Nephron progenitor cell (in vitro differentiated cells): ENCODE data around the gene NR2E1.
A peak's percentile ranks its signal among the peaks of the same experiment; 100 is the strongest.

Experiments used
- DNase-seq: peaks from one replicate; pipeline ENCODE4 v3.0.0; 2021
- H3K27ac Mint-ChIP-seq: 2 replicates; pipeline ENCODE4 v1.8.0; 2021; ENCODE audit warnings: mild to moderate bottlenecking, moderate library complexity, mixed read lengths
- H3K27me3 Mint-ChIP-seq: 2 replicates; pipeline ENCODE4 v1.8.0; 2021; ENCODE audit warnings: mild to moderate bottlenecking, low read depth, mixed read lengths; ENCODE audit not compliant: poor library complexity
- H3K36me3 Mint-ChIP-seq: 2 replicates; pipeline ENCODE4 v1.8.0; 2021; ENCODE audit warnings: low read depth, mixed read lengths
- H3K4me1 Mint-ChIP-seq: 2 replicates; pipeline ENCODE4 v1.8.0; 2021; ENCODE audit warnings: mixed read lengths
- H3K4me3 Mint-ChIP-seq: 2 replicates; pipeline ENCODE4 v1.8.0; 2021; ENCODE audit warnings: mild to moderate bottlenecking, moderate library complexity, mixed read lengths
- H3K9me3 Mint-ChIP-seq: 2 replicates; pipeline ENCODE4 v1.8.0; 2021; ENCODE audit warnings: mild to moderate bottlenecking, moderate library complexity, mixed read lengths
- CTCF ChIP-seq: fragments of 200-600 bp; sonication (generic); IDR thresholded peaks from 2 replicates; pipeline ENCODE4 v1.5.0; 2021; ENCODE audit warnings: antibody characterized with exemption

NR2E1 gene

GRCh38 chr6:108163644-108164542 is 1.9 kb upstream of the NR2E1 start:
- no peak for TF ChIP-seq CTCF

GRCh38 chr6:108164543-108164814 is 1.3 kb upstream of the NR2E1 start:
- Mint-ChIP-seq H3K4me3 (peak overlapping the region; percentile 58), H3K27ac (no peak overlapping the region), H3K9me3 (no peaks in the 10 kb centered on the region), H3K27me3 (peaks cover 100% of the 10 kb centered on the region), H3K4me1 (peaks cover 30% of the 10 kb centered on the region), H3K36me3 (no peaks in the 10 kb centered on the region)
- no peak for TF ChIP-seq CTCF
- DNase-seq: no peak

More at GRCh38 chr6:108163644-108164542, 1.9 kb upstream of the NR2E1 start:
- H3K9me3 Mint-ChIP-seq: no peaks in the 10 kb centered on the region
- no peak for DNase-seq
- H3K4me1 Mint-ChIP-seq: peaks cover 30% of the 10 kb centered on the region
- H3K27me3 Mint-ChIP-seq: peaks cover 100% of the 10 kb centered on the region
- no peak overlapping the region for H3K27ac Mint-ChIP-seq
- no peaks in the 10 kb centered on the region for H3K36me3 Mint-ChIP-seq
- H3K4me3 Mint-ChIP-seq: no peak overlapping the region

- no peaks in the 10 kb centered on the region for H3K9me3 Mint-ChIP-seq
- H3K4me1 Mint-ChIP-seq: peaks cover 30% of the 10 kb centered on the region
- peak overlapping the region; percentile 58 for H3K4me3 Mint-ChIP-seq
- peaks cover 100% of the 10 kb centered on the region for H3K27me3 Mint-ChIP-seq
- no peaks in the 10 kb centered on the region for H3K36me3 Mint-ChIP-seq
- no peak for TF ChIP-seq CTCF
- H3K27ac Mint-ChIP-seq: no peak overlapping the region
- peak; percentile 41 for DNase-seq
These were observed 761 bp upstream of the NR2E1 start for GRCh38 chr6:108164815-108165706.

GRCh38 chr6:108166664-108167448 is 1.0 kb downstream of the NR2E1 start:
- no peak overlapping the region for H3K27ac Mint-ChIP-seq
- DNase-seq: peak; percentile 27
- peak overlapping the region; percentile 54 for H3K4me3 Mint-ChIP-seq
- H3K27me3 Mint-ChIP-seq: peaks cover 100% of the 10 kb centered on the region
- H3K9me3 Mint-ChIP-seq: no peaks in the 10 kb centered on the region
- H3K36me3 Mint-ChIP-seq: no peaks in the 10 kb centered on the region
- TF ChIP-seq CTCF: no peak
- peaks cover 30% of the 10 kb centered on the region for H3K4me1 Mint-ChIP-seq

- no peak for TF ChIP-seq CTCF
- Mint-ChIP-seq H3K36me3 (no peaks in the 10 kb centered on the region), H3K4me3 (peak overlapping the region; percentile 54), H3K27me3 (peaks cover 100% of the 10 kb centered on the region), H3K4me1 (peaks cover 30% of the 10 kb centered on the region), H3K9me3 (no peaks in the 10 kb centered on the region), H3K27ac (no peak overlapping the region)
- peak; percentile 36 for DNase-seq
These were observed 1.7 kb downstream of the NR2E1 start for GRCh38 chr6:108167449-108168089.
